VCaP (cell line): ENCODE results near the gene WDR45.
A peak's percentile ranks its signal among the peaks of the same experiment; 100 is the strongest.

Experiments used
- H3K27ac ChIP-seq: fragments of 450-650 bp; 2 replicates; pipeline ENCODE4 v1.5.1; 2017
- CTCF ChIP-seq: fragments of 450-650 bp; conservative IDR thresholded peaks from 2 replicates; pipeline ENCODE4 v1.5.1; 2017; ENCODE audit warnings: mild to moderate bottlenecking, moderate library complexity

Gene WDR45

GRCh38 chrX:49042581-49043219 lies 37.0 kb downstream of the WDR45 start:
- TF ChIP-seq CTCF = no peak
- H3K27ac ChIP-seq = peak overlapping the region; percentile 61; the same call in 1 of the 2 replicates

- peak overlapping the region; percentile 61; the same call in 1 of the 2 replicates for H3K27ac ChIP-seq
These were observed 37.7 kb downstream of the WDR45 start for GRCh38 chrX:49041744-49042580.

GRCh38 chrX:49040376-49040955 lies 39.2 kb downstream of the WDR45 start:
- no peak overlapping the region for H3K27ac ChIP-seq
- no peak for TF ChIP-seq CTCF

More at GRCh38 chrX:49041744-49042580, 37.7 kb downstream of the WDR45 start:
- no peak for TF ChIP-seq CTCF

- TF ChIP-seq CTCF = no peak
- no peak overlapping the region for H3K27ac ChIP-seq
These were observed 39.9 kb downstream of the WDR45 start for GRCh38 chrX:49039598-49040375.

GRCh38 chrX:49037883-49038475 lies 41.7 kb downstream of the WDR45 start:
- TF ChIP-seq CTCF = no peak
- no peak overlapping the region for H3K27ac ChIP-seq

GRCh38 chrX:49030283-49030682 lies 49.4 kb downstream of the WDR45 start:
- TF ChIP-seq CTCF = no peak

More at GRCh38 chrX:49030283-49030682, 49.4 kb downstream of the WDR45 start:
- no peak overlapping the region for H3K27ac ChIP-seq
